AG04450 (cell line): ENCODE data around the gene RP2. TPM values are rescaled to one million over a fixed set of nuclear protein-coding genes. Genes with fewer than 3 reads are reported as not detected.

Experiments
- CTCF ChIA-PET: fragments of 300-600, 350-600 bp; formaldehyde crosslinking; extraction: SDS; loops from one replicate; lab custom pipeline; 2022; ENCODE audit warnings: antibody characterized with exemption, inconsistent platforms; lab: Charles Lee
- POLR2A ChIA-PET: fragments of 350-600 bp; formaldehyde crosslinking; extraction: SDS; loops from one replicate; lab custom pipeline; 2021; ENCODE audit warnings: antibody characterized with exemption, inconsistent platforms; lab: Yijun Ruan, JAX
- DNase-seq: peaks from one replicate; pipeline ENCODE4 v3.0.0-alpha.2; 2011; ENCODE audit warnings: low read depth, low spot score
- H3K27ac ChIP-seq: one replicate; pipeline ENCODE4 v1.5.1; 2012; ENCODE audit warnings: low read depth, low read length, control low read depth
- H3K27me3 ChIP-seq: one replicate; pipeline ENCODE4 v1.6.0; 2012; ENCODE audit warnings: low read length; ENCODE audit not compliant: control insufficient read depth, insufficient read depth
- H3K4me3 ChIP-seq: 2 replicates; pipeline ENCODE4 v1.5.1; 2011; ENCODE audit warnings: mild to moderate bottlenecking, low read depth, low read length, control low read depth
- H3K9me3 ChIP-seq: 2 replicates; pipeline ENCODE4 v1.5.1; 2012; ENCODE audit warnings: low read length; ENCODE audit not compliant: control insufficient read depth, insufficient read depth
- CTCF ChIP-seq: IDR thresholded peaks from 2 replicates; pipeline ENCODE4 v1.5.1; 2011; ENCODE audit warnings: low read depth, low read length, control low read depth, inconsistent platforms
- polyA plus RNA-seq: library from polyadenylated mRNA; depleted of rRNA; stranded (reverse); fragments of >200 nt; gene quantifications from 2 replicates; pipeline ENCODE4 v1.2.3, GENCODE V29; 2011

RP2 gene
- polyA plus RNA-seq, 1 experiment, result 16.6 TPM

- H3K27ac ChIP-seq, result no peak overlapping the region
- ChIA-PET CTCF (interaction anchor here (0.9 to 1.5 kb wide), 2 partner anchors 33 to 239 kb away, joined by 3 to 7 read pairs; no protein-coding TSS in a partner anchor), POLR2A (interaction anchor here (0.7 kb wide), 1 partner anchor 23 kb away, joined by 5 read pairs; no protein-coding TSS in a partner anchor)
- no peak overlapping the region for H3K4me3 ChIP-seq
- no peaks in the 10 kb centered on the region for H3K9me3 ChIP-seq
- no peaks in the 10 kb centered on the region for H3K27me3 ChIP-seq
- no peak for DNase-seq
- TF ChIP-seq CTCF, result no peak
Observed at GRCh38 chrX:46793386-46794143, 43.3 kb upstream of the RP2 start.

GRCh38 chrX:46796574-46797191 lies 40.2 kb upstream of the RP2 start:
- peak; percentile 74 for TF ChIP-seq CTCF
- POLR2A ChIA-PET, result no interaction called here

GRCh38 chrX:46803140-46803539 lies 33.7 kb upstream of the RP2 start:
- no peak for DNase-seq
- TF ChIP-seq CTCF, result peak; percentile 34; the same call in 1 of the 2 replicates
- Histone ChIP-seq H3K9me3 (no peaks in the 10 kb centered on the region), H3K4me3 (no peak overlapping the region), H3K27ac (no peak overlapping the region), H3K27me3 (no peaks in the 10 kb centered on the region)
- POLR2A ChIA-PET, result interaction anchor here (0.9 kb wide), 1 partner anchor 33 kb away, joined by 5 read pairs; no protein-coding TSS in a partner anchor
- CTCF ChIA-PET, result interaction anchor here (1.3 kb wide), 1 partner anchor 290 kb away, joined by 3 read pairs; no protein-coding TSS in a partner anchor

More at GRCh38 chrX:46796574-46797191, 40.2 kb upstream of the RP2 start:
- CTCF ChIA-PET, result interaction anchor here (0.7 to 2.9 kb wide), 14 partner anchors 14 to 297 kb away, joined by 3 to 32 read pairs (median 4); partner anchors contain the start of gene SLC9A7
- Histone ChIP-seq H3K27ac (no peak overlapping the region), H3K4me3 (no peak overlapping the region), H3K27me3 (no peaks in the 10 kb centered on the region), H3K9me3 (no peaks in the 10 kb centered on the region)
- DNase-seq, result no peak

GRCh38 chrX:46805270-46805669 lies 31.6 kb upstream of the RP2 start:
- Histone ChIP-seq H3K4me3 (no peak overlapping the region), H3K9me3 (no peaks in the 10 kb centered on the region), H3K27me3 (no peaks in the 10 kb centered on the region), H3K27ac (no peak overlapping the region)
- DNase-seq, result no peak
- POLR2A ChIA-PET, result no interaction called here
- TF ChIP-seq CTCF, result no peak
- CTCF ChIA-PET, result no interaction called here

- Histone ChIP-seq H3K4me3 (no peak overlapping the region), H3K9me3 (no peaks in the 10 kb centered on the region), H3K27ac (no peak overlapping the region), H3K27me3 (no peaks in the 10 kb centered on the region)
- no peak for TF ChIP-seq CTCF
- POLR2A ChIA-PET, result no interaction called here
- no peak for DNase-seq
- CTCF ChIA-PET, result no interaction called here
Observed at GRCh38 chrX:46811121-46811520, 25.7 kb upstream of the RP2 start.
